SK-N-SH treated with all-trans-retinoic acid at 6 μM for 48 hours (cell line): ENCODE data around the gene CSDE1.

Source experiments
- ATAC-seq: fragments of 200-7000 bp; cut with Tn5 transposase; 3 replicates; pipeline ENCODE4 v1.9.1; 2020; ENCODE audit warnings: mild to moderate bottlenecking, moderate library complexity
- ARNTL ChIP-seq: fragments of 450-650 bp; formaldehyde crosslinking; IDR thresholded peaks from 2 replicates; pipeline ENCODE4 v1.5.0; 2020; ENCODE audit warnings: low read depth, mild to moderate bottlenecking, moderate library complexity, borderline replicate concordance
- BACH2 ChIP-seq: fragments of 250-450 bp; sonication (Bioruptor Pico); IDR thresholded peaks from 2 replicates; pipeline ENCODE4 v1.9.0; 2021; ENCODE audit warnings: mild to moderate bottlenecking, borderline replicate concordance
- CSRNP3 ChIP-seq: fragments of 250-450 bp; sonication (Bioruptor Pico); IDR thresholded peaks from 2 replicates; pipeline ENCODE4 v1.5.1; 2021; ENCODE audit warnings: mild to moderate bottlenecking, moderate library complexity
- ESRRG ChIP-seq: fragments of 250-450 bp; sonication (Bioruptor Pico); IDR thresholded peaks from 2 replicates; pipeline ENCODE4 v1.6.1; 2021; ENCODE audit warnings: mild to moderate bottlenecking
- GLIS3 ChIP-seq: fragments of 250-450 bp; sonication (Bioruptor Pico); IDR thresholded peaks from 2 replicates; pipeline ENCODE4 v1.5.0; 2020; ENCODE audit warnings: mild to moderate bottlenecking, moderate library complexity
- ISL1 ChIP-seq: fragments of 250-450 bp; sonication (Bioruptor Pico); IDR thresholded peaks from 2 replicates; pipeline ENCODE4 v2.1.2; 2022; ENCODE audit warnings: mild to moderate bottlenecking, moderate library complexity
- OSR1 ChIP-seq: fragments of 250-450 bp; sonication (Bioruptor Pico); IDR thresholded peaks from 2 replicates; pipeline ENCODE4 v1.8.0; 2022; ENCODE audit warnings: moderate library complexity, mild to moderate bottlenecking, inconsistent platforms
- PATZ1 ChIP-seq: fragments of 250-450 bp; sonication (Bioruptor Pico); IDR thresholded peaks from 2 replicates; pipeline ENCODE4 v1.8.0; 2020; ENCODE audit warnings: mild to moderate bottlenecking, moderate library complexity, borderline replicate concordance
- POU6F1 ChIP-seq: fragments of 250-450 bp; sonication (Bioruptor Pico); IDR thresholded peaks from 2 replicates; pipeline ENCODE4 v1.8.0; 2021; ENCODE audit warnings: low read depth, mild to moderate bottlenecking, moderate library complexity, borderline replicate concordance
- PPARA ChIP-seq: fragments of 250-450 bp; sonication (Bioruptor Pico); IDR thresholded peaks from 2 replicates; pipeline ENCODE4 v1.5.0; 2020; ENCODE audit warnings: mild to moderate bottlenecking, borderline replicate concordance
- RARB ChIP-seq: fragments of 250-450 bp; sonication (Bioruptor Pico); IDR thresholded peaks from 2 replicates; pipeline ENCODE4 v1.8.0; 2021; ENCODE audit warnings: mild to moderate bottlenecking, moderate library complexity
- SNAI2 ChIP-seq: fragments of 250-450 bp; sonication (Bioruptor Pico); IDR thresholded peaks from 2 replicates; pipeline ENCODE4 v1.5.0; 2020; ENCODE audit warnings: mild to moderate bottlenecking, moderate library complexity
- TCF4 ChIP-seq: fragments of 250-450 bp; sonication (Bioruptor Pico); IDR thresholded peaks from 2 replicates; pipeline ENCODE4 v1.8.0; 2021; ENCODE audit warnings: mild to moderate bottlenecking, moderate library complexity, borderline replicate concordance
- TOX ChIP-seq: fragments of 250-450 bp; sonication (Bioruptor Pico); IDR thresholded peaks from 2 replicates; pipeline ENCODE4 v1.8.0; 2021; ENCODE audit warnings: mild to moderate bottlenecking, moderate library complexity, borderline replicate concordance
- TSHZ2 ChIP-seq: fragments of 250-450 bp; sonication (Bioruptor Pico); IDR thresholded peaks from 2 replicates; pipeline ENCODE4 v1.5.0; 2020; ENCODE audit warnings: mild to moderate bottlenecking, moderate library complexity
- ZC3H10 ChIP-seq: fragments of 250-450 bp; sonication (Bioruptor Pico); IDR thresholded peaks from 2 replicates; pipeline ENCODE4 v1.5.1; 2021; ENCODE audit warnings: mild to moderate bottlenecking, moderate library complexity
- ZFP3 ChIP-seq: fragments of 250-450 bp; sonication (Bioruptor Pico); IDR thresholded peaks from 2 replicates; pipeline ENCODE4 v1.5.0; 2020; ENCODE audit warnings: mild to moderate bottlenecking, moderate library complexity
- ZFP30 ChIP-seq: fragments of 450-650 bp; formaldehyde crosslinking; IDR thresholded peaks from 2 replicates; pipeline ENCODE4 v1.5.0; 2022; ENCODE audit warnings: mild to moderate bottlenecking, moderate library complexity
- ZNF565 ChIP-seq: fragments of 450-650 bp; formaldehyde crosslinking; conservative IDR thresholded peaks from 2 replicates; pipeline ENCODE4 v1.5.0; 2020; ENCODE audit warnings: low read depth, mild to moderate bottlenecking, moderate library complexity
- ZNF70 ChIP-seq: fragments of 450-650 bp; formaldehyde crosslinking; IDR thresholded peaks from 2 replicates; pipeline ENCODE4 v1.5.0; 2020; ENCODE audit warnings: mild to moderate bottlenecking, moderate library complexity

Gene CSDE1

GRCh38 chr1:114700036-114700600 lies 57.7 kb downstream of the CSDE1 start (continued):
- TF ChIP-seq ARNTL (CRISPR knock-in tag): no peak
- TF ChIP-seq, all 23 proteins: peak for 0

GRCh38 chr1:114696810-114697209 lies 61.0 kb downstream of the CSDE1 start:
- no peak for TF ChIP-seq ARNTL (CRISPR knock-in tag)
- TF ChIP-seq RARB (CRISPR knock-in tag): no peak
- no peak for TF ChIP-seq POU6F1 (CRISPR knock-in tag)
- TF ChIP-seq PATZ1 (CRISPR knock-in tag): no peak
- no peak for TF ChIP-seq SNAI2
- TF ChIP-seq TOX (CRISPR knock-in tag): no peak
- no peak for TF ChIP-seq ZFP3
- TF ChIP-seq ZC3H10 (CRISPR knock-in tag): no peak
- TF ChIP-seq TCF4 (CRISPR knock-in tag): no peak
- no peak for TF ChIP-seq GLIS3 (CRISPR knock-in tag)
- no peak for TF ChIP-seq ZNF565 (CRISPR knock-in tag)
- TF ChIP-seq TSHZ2 (CRISPR knock-in tag): no peak
- no peak for TF ChIP-seq BACH2
- TF ChIP-seq CSRNP3 (CRISPR knock-in tag): no peak
- no peak for TF ChIP-seq OSR1
- no peak for TF ChIP-seq ZNF70 (CRISPR knock-in tag)
- no peak for TF ChIP-seq ESRRG
- no peak for TF ChIP-seq ISL1 (CRISPR knock-in tag)
- ATAC-seq: no peak

GRCh38 chr1:114695430-114696058 lies 62.2 kb downstream of the CSDE1 start, which contains the start of gene AMPD1:
Gene AMPD1 (minus strand): TSS chr1:114695546. CDS start chr1:114695471, 75 bp downstream.
- TF ChIP-seq ISL1 (CRISPR knock-in tag): no peak
- no peak for ATAC-seq

- ATAC-seq: no peak
- no peak for TF ChIP-seq PPARA
- TF ChIP-seq GLIS3 (CRISPR knock-in tag): no peak
- no peak for TF ChIP-seq TCF4 (CRISPR knock-in tag)
- no peak for TF ChIP-seq TSHZ2 (CRISPR knock-in tag)
- TF ChIP-seq PATZ1 (CRISPR knock-in tag): no peak
- TF ChIP-seq ZNF70 (CRISPR knock-in tag): no peak
- no peak for TF ChIP-seq ZFP30 (CRISPR knock-in tag)
- TF ChIP-seq ZNF565 (CRISPR knock-in tag): no peak
- no peak for TF ChIP-seq ESRRG
Measured at GRCh38 chr1:114694540-114695310, 63.1 kb downstream of the CSDE1 start.
